Endothelial cell of umbilical vein (primary cell): Measurements from ENCODE around the gene TRIM65. TPM values are rescaled to one million over a fixed set of nuclear protein-coding genes. Genes with fewer than 3 reads are reported as not detected.

ENCODE experiments used
- BruUV-seq: library from RNA; stranded (reverse); fragments of 400-500 nt; replicated peaks from 2 replicates; lab custom pipeline; 2021; lab: Mats Ljungman, UMichigan
- CTCF ChIA-PET: fragments of 300-600, 350-600 bp; sonication (Branson Sonifier 250); formaldehyde crosslinking; loops from one replicate; lab custom pipeline; 2021; ENCODE audit warnings: antibody characterized with exemption, inconsistent platforms; lab: Charles Lee
- POLR2A ChIA-PET: fragments of 300-600, 350-600 bp; sonication (Branson Sonifier 250); formaldehyde crosslinking; loops from one replicate; lab custom pipeline; 2021; ENCODE audit warnings: antibody characterized with exemption, inconsistent platforms; lab: Charles Lee
- DNase-seq: peaks from one replicate; pipeline ENCODE4 v3.0.0-alpha.2; 2011; ENCODE audit warnings: low read depth, low spot score
- FAIRE-seq: peaks from 2 replicates; lab custom pipeline; 2011; peaks lifted over from hg19 to GRCh38; lab: Jason Lieb, UNC
- H2AFZ ChIP-seq: 2 replicates; pipeline ENCODE4 v1.6.0; 2012; ENCODE audit warnings: low read depth, low read length, control low read depth, inconsistent platforms
- H3K27ac ChIP-seq: 2 replicates; pipeline ENCODE4 v1.5.1; 2011; ENCODE audit warnings: low read depth, mild to moderate bottlenecking, control low read depth, low read length, moderate library complexity; ENCODE audit not compliant: insufficient read depth
- H3K27me3 ChIP-seq, 2 experiments: 2 replicates each; pipeline versions ENCODE4 v1.6.0 to v1.6.1; 2011; ENCODE audit warnings: low read length in 2 of 2, mixed read lengths in 1 of 2; ENCODE audit not compliant: control insufficient read depth in 2 of 2, insufficient read depth in 2 of 2
- H3K36me3 ChIP-seq, 2 experiments: 2 replicates in 1 of 2; 3 replicates in 1 of 2; pipeline ENCODE4 v1.5.1; 2011; ENCODE audit warnings: low read length in 2 of 2, mild to moderate bottlenecking in 1 of 2, moderate library complexity in 1 of 2; ENCODE audit not compliant: control insufficient read depth in 2 of 2, insufficient read depth in 2 of 2; ENCODE audit errors: extremely low read depth in 1 of 2
- H3K4me1 ChIP-seq: 3 replicates; pipeline ENCODE4 v1.5.1; 2011; ENCODE audit warnings: mild to moderate bottlenecking, low read length; ENCODE audit not compliant: control insufficient read depth, insufficient read depth; ENCODE audit errors: extremely low read depth
- H3K4me2 ChIP-seq: 2 replicates; pipeline ENCODE4 v1.6.1; 2011; ENCODE audit warnings: low read length, control low read depth, mixed read lengths; ENCODE audit not compliant: insufficient read depth
- H3K4me3 ChIP-seq, 3 experiments: fragments of 200-600 bp in 1 of 3; sonication (generic), shearing (Covaris generic) in 1 of 3; replicated peaks in 1 of 3; 2 replicates each; pipeline ENCODE4 v1.5.1; 2011 to 2016; ENCODE audit warnings: control low read depth in 3 of 3, low read length in 3 of 3, mild to moderate bottlenecking in 2 of 3, inconsistent platforms in 1 of 3, low read depth in 1 of 3, moderate library complexity in 1 of 3; ENCODE audit not compliant: insufficient read depth in 1 of 3
- H3K79me2 ChIP-seq: 2 replicates; pipeline ENCODE4 v1.6.0; 2012; ENCODE audit warnings: low read length, inconsistent platforms; ENCODE audit not compliant: control insufficient read depth, insufficient read depth
- H3K9ac ChIP-seq: replicated peaks from 2 replicates; pipeline ENCODE3; 2011; ENCODE audit warnings: low read length, control low read depth; ENCODE audit not compliant: insufficient read depth; ENCODE audit errors: extremely low read depth
- H3K9me1 ChIP-seq: replicated peaks from 3 replicates; pipeline ENCODE4 v1.6.0; 2011; ENCODE audit warnings: mild to moderate bottlenecking, low read length; ENCODE audit not compliant: control insufficient read depth, insufficient read depth; ENCODE audit errors: extremely low read depth
- H3K9me3 ChIP-seq: replicated peaks from 2 replicates; pipeline ENCODE4 v1.5.1; 2012; ENCODE audit warnings: low read length, inconsistent platforms; ENCODE audit not compliant: control insufficient read depth, insufficient read depth
- H4K20me1 ChIP-seq: replicated peaks from 2 replicates; pipeline ENCODE3; 2011; ENCODE audit warnings: mild to moderate bottlenecking, low read length; ENCODE audit not compliant: control insufficient read depth, insufficient read depth; ENCODE audit errors: extremely low read depth
- EZH2 ChIP-seq: IDR thresholded peaks from 2 replicates; pipeline ENCODE4 v1.6.1; 2012; ENCODE audit warnings: borderline replicate concordance, low read depth, mild to moderate bottlenecking, moderate library complexity, low read length, inconsistent platforms; ENCODE audit not compliant: severe bottlenecking
- JUN ChIP-seq: IDR thresholded peaks from 2 replicates; pipeline ENCODE4 v1.6.1; 2011; ENCODE audit warnings: borderline replicate concordance, low read depth; ENCODE audit not compliant: insufficient read length, insufficient read depth
- MAX ChIP-seq: IDR thresholded peaks from 2 replicates; pipeline ENCODE4 v1.6.1; 2011; ENCODE audit not compliant: insufficient read depth, insufficient read length
- POLR2AphosphoS5 ChIP-seq: IDR thresholded peaks from 2 replicates; pipeline ENCODE4 v1.6.1; 2012; ENCODE audit warnings: low read depth, mild to moderate bottlenecking, control low read depth, low read length, moderate library complexity; ENCODE audit not compliant: insufficient read depth
- dilution Hi-C: fragments of 300-500 bp; cut with MboI; formaldehyde crosslinking; loops from one replicate; pipeline ENCODE4 v1.15.0; 2019; ENCODE audit warnings: low sequenced_read_pairs; ENCODE audit not compliant: extremely low pct_ligation_motif_present
- intact Hi-C: fragments of 100-400 bp; cut with micrococcal nuclease; formaldehyde crosslinking; loops from one replicate; pipeline ENCODE4 v1.10.0; 2022
- polyA plus RNA-seq, 4 experiments: library from polyadenylated mRNA; depleted of rRNA in 3 of 4; stranded (reverse) in 3 of 4; unstranded in 1 of 4; fragments of >200 nt; gene quantifications; 2 replicates each; pipeline versions ENCODE4 v1.2.1 to v1.2.3, GENCODE V29; 2011 to 2012; ENCODE audit warnings: missing spikeins in 1 of 4
- total RNA-seq: library from RNA; stranded (reverse); gene quantifications from 2 replicates; pipeline ENCODE4 v1.2.3, GENCODE V29; 2021

TRIM65 gene
- total and polyA plus RNA-seq, 2 donors (not counting 3 experiments of a cell fraction or from before 2014, with no cell fraction given) = 19.3 to 33.5 TPM

- POLR2A ChIA-PET = interaction anchor here (0.5 to 1.9 kb wide), 3 partner anchors 15 to 19 kb away, joined by 3 to 11 read pairs (median 7); partner anchors contain the start of gene WBP2
- no peaks in the 10 kb centered on the region for H3K27me3 ChIP-seq
- peaks cover 3 to 18% of the 10 kb centered on the region in 2 experiments for H3K36me3 ChIP-seq
- FAIRE-seq (peak; percentile 4), DNase-seq (no peak)
- H2AFZ ChIP-seq = no peak overlapping the region
- no TSS peak for BruUV-seq
- intact Hi-C loops = no loop called here
- dilution Hi-C loops = no loop called here
- no peaks in the 10 kb centered on the region for H4K20me1 ChIP-seq
- peak overlapping the region; percentile 77 for H3K9ac ChIP-seq
- CTCF ChIA-PET = interaction anchor here (0.8 to 10.3 kb wide), 6 partner anchors 16 to 44 kb away, joined by 3 to 241 read pairs (median 8); partner anchors contain the start of genes TRIM65, UNC13D and WBP2
- H3K79me2 ChIP-seq = peaks cover 6% of the 10 kb centered on the region
- peak overlapping the region; percentile 95 for H3K27ac ChIP-seq
- H3K9me3 ChIP-seq = no peaks in the 10 kb centered on the region
- H3K4me2 ChIP-seq = no peak overlapping the region
- peaks cover 45% of the 10 kb centered on the region for H3K4me1 ChIP-seq
- TF ChIP-seq MAX = no peak
- TF ChIP-seq POLR2AphosphoS5 = no peak
- no peak for TF ChIP-seq EZH2
- no peak for TF ChIP-seq JUN
- no peaks in the 10 kb centered on the region for H3K9me1 ChIP-seq
- H3K4me3 ChIP-seq = no peak overlapping the region
Observed at GRCh38 chr17:75873587-75874322, 23.0 kb downstream of the TRIM65 start.
